Purkinje cell (primary cell): Measurements from ENCODE around the gene GAS7. TPM values are rescaled to one million over a fixed set of nuclear protein-coding genes. Genes with fewer than 3 reads are reported as not detected.

ENCODE experiments used
- polyA plus RNA-seq: library from polyadenylated mRNA; unstranded; fragments of >200 nt; fragmentation: Nextera tagmentation; gene quantifications from 2 replicates; pipeline ENCODE4 v1.2.1, GENCODE V29; 2014

GAS7 gene
- polyA plus RNA-seq, result 5.0 and 28.4 TPM in 2 replicates

DNA sequence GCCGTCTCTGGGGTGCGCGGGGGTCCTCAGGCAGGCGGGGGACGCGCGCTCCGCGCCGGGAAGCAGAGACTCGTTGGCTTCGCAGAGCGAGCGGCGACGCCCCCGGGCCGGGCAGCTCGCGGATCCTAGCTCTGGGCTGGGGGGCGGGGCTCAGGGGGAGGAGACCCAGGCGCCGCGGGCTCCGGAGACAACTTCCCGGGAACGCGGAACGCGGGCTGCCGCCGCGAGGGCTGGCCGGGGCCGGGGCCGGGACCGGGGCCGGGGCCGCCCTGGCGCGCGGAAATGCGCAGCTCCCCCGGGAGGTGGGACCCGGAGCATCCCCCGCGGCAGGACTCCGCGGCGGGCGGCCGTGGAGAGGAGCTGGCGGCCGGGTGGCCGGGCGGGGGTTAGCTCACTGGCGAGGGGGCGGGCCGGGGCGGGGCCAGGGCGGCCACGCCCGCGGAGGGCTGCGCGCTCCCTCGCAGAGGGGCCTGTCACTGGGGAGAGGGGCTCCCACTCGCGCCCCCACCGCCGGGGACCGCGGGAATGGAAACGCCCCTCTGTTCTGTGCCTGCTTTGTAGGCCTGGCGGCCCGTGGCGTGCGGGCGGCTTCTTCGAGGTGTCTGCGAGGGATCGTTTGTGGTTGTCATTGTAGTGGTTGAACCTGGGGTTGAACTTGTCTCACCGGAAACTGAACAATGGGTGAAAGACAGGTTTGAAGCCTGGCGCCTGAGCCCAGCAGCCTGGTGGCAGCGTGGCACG is at the start of gene GAS7:
GAS7 (minus strand) TSS at position 98 of the 741 bp plus-strand sequence.

DNA sequence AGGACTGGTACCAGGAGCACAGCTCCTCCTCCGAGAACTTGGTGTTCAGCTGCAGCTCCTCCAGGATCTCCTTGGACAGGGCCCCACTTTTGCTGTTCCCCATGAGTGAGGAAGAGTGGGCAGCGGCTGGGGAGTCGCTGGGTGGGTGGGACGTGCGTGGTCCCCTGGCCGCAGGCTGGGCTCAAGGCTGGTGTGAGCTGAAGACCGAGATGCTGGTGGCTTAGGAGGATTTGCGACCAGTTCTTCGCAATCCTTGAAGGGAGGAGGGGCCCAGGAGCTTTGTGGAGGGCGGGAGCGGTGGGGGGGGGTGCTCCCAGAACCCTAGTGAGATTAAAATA is 293.4 kb downstream of the GAS7 start, which contains the start of gene RCVRN:
RCVRN (minus strand) TSS at position 194 of the 338 bp plus-strand sequence; CDS start at position 103, 91 bp downstream.

Other genes with a start within 250 kb of the GAS7 start
- not detected in 2 replicates for gene MYH13, start 174.4 kb upstream of the GAS7 start, polyA plus RNA-seq
- gene MYH8, start 223.3 kb upstream of the GAS7 start, polyA plus RNA-seq, result not detected in 2 replicates